H1 (cell line): ENCODE data around the gene RAPGEF1.

Source experiments
- BRCA1 ChIP-seq: IDR thresholded peaks from 2 replicates; pipeline ENCODE4 v1.6.1; 2012; ENCODE audit warnings: low read depth, low read length, improper control_type of control experiment
- CTCF ChIP-seq, 3 experiments: IDR thresholded peaks; 1 replicate in 2 of 3; 2 replicates in 1 of 3; pipeline versions ENCODE4 v1.5.1 to v1.6.1; 2011; ENCODE audit warnings: low read length in 3 of 3, mild to moderate bottlenecking in 3 of 3, inconsistent platforms in 2 of 3, low read depth in 1 of 3, moderate library complexity in 1 of 3; ENCODE audit not compliant: insufficient read depth in 1 of 3; ENCODE audit errors: control extremely low read depth in 1 of 3
- EZH2 ChIP-seq: fragments of 200-600 bp; sonication (generic); IDR thresholded peaks from 2 replicates; pipeline ENCODE4 v1.7.1; 2012; ENCODE audit warnings: low read depth, mild to moderate bottlenecking, moderate library complexity, low read length, inconsistent platforms; ENCODE audit not compliant: severe bottlenecking
- RAD21 ChIP-seq, 2 experiments: IDR thresholded peaks in 1 of 2; conservative IDR thresholded peaks in 1 of 2; 2 replicates each; pipeline ENCODE4 v1.6.1; 2011; ENCODE audit warnings: low read depth in 2 of 2, low read length in 2 of 2, improper control_type of control experiment in 1 of 2, inconsistent platforms in 1 of 2, mild to moderate bottlenecking in 1 of 2, moderate library complexity in 1 of 2
- RNF2 ChIP-seq: fragments of 200-900, 300-1000 bp; sonication (generic); IDR thresholded peaks from 2 replicates; pipeline ENCODE4 v1.7.1; 2016; ENCODE audit warnings: borderline replicate concordance, low read depth, mild to moderate bottlenecking, antibody characterized with exemption, low read length; ENCODE audit not compliant: poor library complexity, severe bottlenecking; ENCODE audit errors: missing control alignments

- no peak for TF ChIP-seq CTCF (IDR thresholded peaks at IDR 0.05; ENCODE audit: control extremely low read depth in 1 of 3, insufficient read depth in 1 of 3, low read depth in 1 of 3, low read length in 3 of 3)
- no peak for TF ChIP-seq RNF2
- TF ChIP-seq EZH2, result no peak
- no peak for TF ChIP-seq RAD21 (IDR thresholded peaks at IDR 0.05 in 1 of 2, conservative IDR thresholded peaks at IDR 0.05 in 1 of 2; ENCODE audit: low read depth in 2 of 2, low read length in 2 of 2)
- no peak for TF ChIP-seq BRCA1
Measured at GRCh38 chr9:131534721-131535237, 205.1 kb downstream of the RAPGEF1 start.
